CD14-positive monocyte (primary cell): ENCODE data around the gene PFN4. TPM values are rescaled to one million over a fixed set of nuclear protein-coding genes. Genes with fewer than 3 reads are reported as not detected.
A peak's percentile ranks its signal among the peaks of the same experiment; 100 is the strongest.
"Not testable (repeated sequence)": the region's sequence is repeated elsewhere in the genome, so short reads cannot be mapped to it uniquely, and the experiment has no call there.

Source experiments
- DNase-seq, 3 donors: peaks; one replicate each; pipeline ENCODE4 v3.0.0-alpha.2; 2011 to 2022
- H2AFZ ChIP-seq: 2 replicates; pipeline ENCODE4 v1.6.0; 2012; ENCODE audit warnings: mild to moderate bottlenecking, low read depth, low read length, inconsistent platforms; ENCODE audit not compliant: insufficient read depth, poor library complexity, severe bottlenecking
- H3K27ac ChIP-seq, 2 donors: 1 replicate in 1 of 2; 2 replicates in 1 of 2; pipeline ENCODE4 v1.5.1; 2012 to 2013; ENCODE audit warnings: low read length in 2 of 2, control low read depth in 1 of 2, inconsistent platforms in 1 of 2, low read depth in 1 of 2, mild to moderate bottlenecking in 1 of 2
- H3K27me3 ChIP-seq, 2 donors: one replicate each; pipeline versions ENCODE4 v1.6.0 to v1.6.1; 2011 to 2013; ENCODE audit warnings: low read length in 2 of 2; ENCODE audit not compliant: control insufficient read depth in 2 of 2, insufficient read depth in 2 of 2
- H3K36me3 ChIP-seq, 2 donors: replicated peaks in 1 of 2; 1 replicate in 1 of 2; 2 replicates in 1 of 2; pipeline versions ENCODE4 v1.5.1 to v1.6.1; 2012 to 2013; ENCODE audit warnings: low read length in 2 of 2, control low read depth in 1 of 2, inconsistent platforms in 1 of 2, mild to moderate bottlenecking in 1 of 2; ENCODE audit not compliant: insufficient read depth in 2 of 2, control insufficient read depth in 1 of 2
- H3K4me1 ChIP-seq, 2 donors: 1 replicate in 1 of 2; 2 replicates in 1 of 2; pipeline versions ENCODE4 v1.5.1 to v1.6.1; 2012 to 2013; ENCODE audit warnings: low read length in 2 of 2, control low read depth in 1 of 2, inconsistent platforms in 1 of 2, mild to moderate bottlenecking in 1 of 2, moderate library complexity in 1 of 2; ENCODE audit not compliant: insufficient read depth in 2 of 2, control insufficient read depth in 1 of 2
- H3K4me2 ChIP-seq: replicated peaks from 2 replicates; pipeline ENCODE3; 2012; ENCODE audit warnings: low read length, moderate library complexity, mild to moderate bottlenecking; ENCODE audit not compliant: poor library complexity, severe bottlenecking; ENCODE audit errors: extremely low read depth
- H3K4me3 ChIP-seq, 3 experiments: fragments of 200-600 bp in 1 of 3; sonication (generic) in 1 of 3; replicated peaks in 1 of 3; 1 replicate in 2 of 3; 2 replicates in 1 of 3; pipeline ENCODE4 v1.5.1; 2011 to 2013; ENCODE audit warnings: low read length in 3 of 3, mild to moderate bottlenecking in 3 of 3, control low read depth in 2 of 3, low read depth in 2 of 3, inconsistent platforms in 1 of 3, moderate library complexity in 1 of 3
- H3K79me2 ChIP-seq: 2 replicates; pipeline ENCODE4 v1.6.0; 2012; ENCODE audit warnings: mild to moderate bottlenecking, control low read depth, inconsistent platforms, low read length, moderate library complexity; ENCODE audit not compliant: insufficient read depth
- H3K9ac ChIP-seq: 2 replicates; pipeline ENCODE4 v1.6.0; 2017; ENCODE audit warnings: low read length, mild to moderate bottlenecking; ENCODE audit not compliant: insufficient read depth, poor library complexity, severe bottlenecking
- H3K9me3 ChIP-seq, 2 donors: replicated peaks in 1 of 2; 1 replicate in 1 of 2; 2 replicates in 1 of 2; pipeline versions ENCODE4 v1.5.1 to v1.6.1; 2012 to 2013; ENCODE audit warnings: low read length in 2 of 2, control low read depth in 1 of 2; ENCODE audit not compliant: control insufficient read depth in 1 of 2, insufficient read depth in 1 of 2
- H4K20me1 ChIP-seq: 2 replicates; pipeline ENCODE4 v1.6.0; 2012; ENCODE audit warnings: mild to moderate bottlenecking, low read length, control low read depth, moderate library complexity; ENCODE audit not compliant: insufficient read depth
- H3K27ac Mint-ChIP-seq, 7 donors: one replicate each; pipeline ENCODE4 v1.8.0; 2020; ENCODE audit warnings: mild to moderate bottlenecking in 7 of 7, mixed read lengths in 7 of 7, moderate library complexity in 6 of 7, inconsistent platforms in 2 of 7
- H3K27me3 Mint-ChIP-seq, 3 donors: one replicate each; pipeline ENCODE4 v1.8.0; 2021 to 2022; ENCODE audit warnings: low read depth in 3 of 3, mild to moderate bottlenecking in 3 of 3, mixed read lengths in 3 of 3, moderate library complexity in 3 of 3, inconsistent platforms in 1 of 3
- H3K36me3 Mint-ChIP-seq, 2 donors: one replicate each; pipeline ENCODE4 v1.8.0; 2020; ENCODE audit warnings: mixed read lengths in 2 of 2, inconsistent platforms in 1 of 2, mild to moderate bottlenecking in 1 of 2
- H3K4me1 Mint-ChIP-seq: one replicate; pipeline ENCODE4 v1.8.0; 2020; ENCODE audit warnings: mild to moderate bottlenecking, mixed read lengths
- H3K4me3 Mint-ChIP-seq, 2 donors: one replicate each; pipeline ENCODE4 v1.8.0; 2020; ENCODE audit warnings: mild to moderate bottlenecking in 2 of 2, mixed read lengths in 2 of 2, moderate library complexity in 1 of 2
- H3K9me3 Mint-ChIP-seq, 7 donors: one replicate each; pipeline ENCODE4 v1.8.0; 2020 to 2022; ENCODE audit warnings: mixed read lengths in 7 of 7, mild to moderate bottlenecking in 6 of 7, moderate library complexity in 6 of 7, inconsistent platforms in 2 of 7
- WGBS: methylation state at CpG from one replicate; pipeline ENCODE4 v1.1.5; 2013; ENCODE audit warnings: missing lambda C conversion rate; ENCODE audit not compliant: insufficient coverage; 5-methylcytosine and 5-hydroxymethylcytosine counted together
- intact Hi-C, 2 donors: fragments of 100-400 bp; cut with micrococcal nuclease; formaldehyde crosslinking; loops; one replicate each; pipeline versions ENCODE4 v1.15.0 to v1.15.1; 2023
- polyA plus RNA-seq, 3 donors: library from polyadenylated mRNA; depleted of rRNA in 1 of 3; unstranded in 2 of 3; stranded (reverse) in 1 of 3; fragments of 300-500 nt in 2 of 3; fragments of >200 nt in 1 of 3; fragmentation: Illumina TruSeq in 2 of 3; gene quantifications; 1 replicate in 2 of 3; 2 replicates in 1 of 3; pipeline ENCODE4 v1.2.3, GENCODE V29; 2012 to 2021
- TF ChIP-seq, protein P1 (sequence below): fragments of 200-600 bp; IDR thresholded peaks from one replicate; pipeline ENCODE4 v1.8.0; 2022; ENCODE audit warnings: antibody characterized with exemption, mild to moderate bottlenecking

PFN4 gene
- polyA plus RNA-seq, 3 donors = not detected

- no peaks in the 10 kb centered on the region for H3K79me2 ChIP-seq
- no peak overlapping the region for H3K27ac Mint-ChIP-seq
- no peak overlapping the region for H3K27ac ChIP-seq
Observed at GRCh38 chr2:24152413-24153197, 29.5 kb upstream of the PFN4 start.

GRCh38 chr2:24147364-24147763, 24.2 kb upstream of the PFN4 start:
- H4K20me1 ChIP-seq = no peaks in the 10 kb centered on the region
- no peaks in the 10 kb centered on the region for H3K4me1 Mint-ChIP-seq
- H3K27me3 Mint-ChIP-seq = peaks cover 0 to 2% (median 0%) of the 10 kb centered on the region in 3 donors
- no peak overlapping the region for H3K27ac Mint-ChIP-seq
- intact Hi-C loops = no loop called here
- H3K27me3 ChIP-seq = no peaks in the 10 kb centered on the region
- TF ChIP-seq, protein P1, sequence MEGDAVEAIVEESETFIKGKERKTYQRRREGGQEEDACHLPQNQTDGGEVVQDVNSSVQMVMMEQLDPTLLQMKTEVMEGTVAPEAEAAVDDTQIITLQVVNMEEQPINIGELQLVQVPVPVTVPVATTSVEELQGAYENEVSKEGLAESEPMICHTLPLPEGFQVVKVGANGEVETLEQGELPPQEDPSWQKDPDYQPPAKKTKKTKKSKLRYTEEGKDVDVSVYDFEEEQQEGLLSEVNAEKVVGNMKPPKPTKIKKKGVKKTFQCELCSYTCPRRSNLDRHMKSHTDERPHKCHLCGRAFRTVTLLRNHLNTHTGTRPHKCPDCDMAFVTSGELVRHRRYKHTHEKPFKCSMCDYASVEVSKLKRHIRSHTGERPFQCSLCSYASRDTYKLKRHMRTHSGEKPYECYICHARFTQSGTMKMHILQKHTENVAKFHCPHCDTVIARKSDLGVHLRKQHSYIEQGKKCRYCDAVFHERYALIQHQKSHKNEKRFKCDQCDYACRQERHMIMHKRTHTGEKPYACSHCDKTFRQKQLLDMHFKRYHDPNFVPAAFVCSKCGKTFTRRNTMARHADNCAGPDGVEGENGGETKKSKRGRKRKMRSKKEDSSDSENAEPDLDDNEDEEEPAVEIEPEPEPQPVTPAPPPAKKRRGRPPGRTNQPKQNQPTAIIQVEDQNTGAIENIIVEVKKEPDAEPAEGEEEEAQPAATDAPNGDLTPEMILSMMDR = no peak
- peaks cover 6 to 36% of the 10 kb centered on the region in 2 donors for H3K36me3 ChIP-seq
- DNase-seq = no peak
- H3K9me3 ChIP-seq = peaks cover 8 to 10% of the 10 kb centered on the region in 2 donors
- H3K9me3 Mint-ChIP-seq = peaks cover 12 to 21% (median 14%) of the 10 kb centered on the region in 7 donors
- no peak overlapping the region for H3K27ac ChIP-seq
- no peak overlapping the region for H2AFZ ChIP-seq
- no peaks in the 10 kb centered on the region for H3K4me1 ChIP-seq
- peaks cover 34 to 51% of the 10 kb centered on the region in 2 donors for H3K36me3 Mint-ChIP-seq
- H3K4me3 Mint-ChIP-seq = no peak overlapping the region
- no peak overlapping the region for H3K9ac ChIP-seq
- no peak overlapping the region for H3K4me2 ChIP-seq
- no peak overlapping the region for H3K4me3 ChIP-seq
- H3K79me2 ChIP-seq = no peaks in the 10 kb centered on the region

More at GRCh38 chr2:24152413-24153197, 29.5 kb upstream of the PFN4 start:
- no peak for DNase-seq
- no peaks in the 10 kb centered on the region for H3K27me3 ChIP-seq
- H3K4me3 Mint-ChIP-seq = no peak overlapping the region
- no peaks in the 10 kb centered on the region for H3K4me1 ChIP-seq
- TF ChIP-seq, protein P1 = no peak
- peaks cover 4 to 6% of the 10 kb centered on the region in 2 donors for H3K9me3 ChIP-seq
- no peaks in the 10 kb centered on the region for H4K20me1 ChIP-seq
- 91% methylated on average over 5 of the region's 5 CpGs for WGBS
- peaks cover 30 to 41% of the 10 kb centered on the region in 2 donors for H3K36me3 Mint-ChIP-seq
- H2AFZ ChIP-seq = no peak overlapping the region
- intact Hi-C loops = no loop called here
- H3K9ac ChIP-seq = no peak overlapping the region
- H3K9me3 Mint-ChIP-seq = peaks cover 4 to 8% (median 6%) of the 10 kb centered on the region in 7 donors
- H3K4me2 ChIP-seq = no peak overlapping the region
- peaks cover 0 to 15% of the 10 kb centered on the region in 2 donors for H3K36me3 ChIP-seq
- H3K4me3 ChIP-seq = no peak overlapping the region
- H3K27me3 Mint-ChIP-seq = peaks cover 0 to 2% (median 0%) of the 10 kb centered on the region in 3 donors
- H3K4me1 Mint-ChIP-seq = peaks cover 4% of the 10 kb centered on the region

- H3K4me2 ChIP-seq, H3K4me3 ChIP-seq, H3K4me1 ChIP-seq, H3K4me1 Mint-ChIP-seq, H4K20me1 ChIP-seq, H3K27ac ChIP-seq, H2AFZ ChIP-seq, H3K4me3 Mint-ChIP-seq, H3K27me3 ChIP-seq, intact Hi-C loops, H3K27me3 Mint-ChIP-seq, H3K9me3 ChIP-seq, H3K9me3 Mint-ChIP-seq, DNase-seq, H3K9ac ChIP-seq, H3K79me2 ChIP-seq: not testable (repeated sequence)
- WGBS = 100% methylated on average over 2 of the region's 5 CpGs
- Mint-ChIP-seq H3K27ac (peak overlapping the region in 1 of 7 donors; percentile 24), H3K36me3 (peaks cover 20 to 28% of the 10 kb centered on the region in 2 donors)
- peaks cover 6 to 12% of the 10 kb centered on the region in 2 donors for H3K36me3 ChIP-seq
Observed at GRCh38 chr2:24140305-24140704, 17.2 kb upstream of the PFN4 start.
